Body of pancreas (tissue), 4 donors: ENCODE measurements around the gene UCKL1.

Experiments used
- CTCF ChIP-seq, 7 experiments: fragments of 450-650 bp in 4 of 7; fragments of 200-600 bp in 3 of 7; sonication (generic) in 3 of 7; IDR thresholded peaks; one replicate each; pipeline ENCODE4 v1.5.1; 2016 to 2019; ENCODE audit warnings: antibody characterized with exemption in 7 of 7
- POLR2A ChIP-seq, 3 donors: fragments of 450-650 bp; IDR thresholded peaks; one replicate each; pipeline ENCODE4 v1.6.1; 2016; ENCODE audit warnings: antibody characterized with exemption in 3 of 3, mild to moderate bottlenecking in 2 of 3

DNA sequence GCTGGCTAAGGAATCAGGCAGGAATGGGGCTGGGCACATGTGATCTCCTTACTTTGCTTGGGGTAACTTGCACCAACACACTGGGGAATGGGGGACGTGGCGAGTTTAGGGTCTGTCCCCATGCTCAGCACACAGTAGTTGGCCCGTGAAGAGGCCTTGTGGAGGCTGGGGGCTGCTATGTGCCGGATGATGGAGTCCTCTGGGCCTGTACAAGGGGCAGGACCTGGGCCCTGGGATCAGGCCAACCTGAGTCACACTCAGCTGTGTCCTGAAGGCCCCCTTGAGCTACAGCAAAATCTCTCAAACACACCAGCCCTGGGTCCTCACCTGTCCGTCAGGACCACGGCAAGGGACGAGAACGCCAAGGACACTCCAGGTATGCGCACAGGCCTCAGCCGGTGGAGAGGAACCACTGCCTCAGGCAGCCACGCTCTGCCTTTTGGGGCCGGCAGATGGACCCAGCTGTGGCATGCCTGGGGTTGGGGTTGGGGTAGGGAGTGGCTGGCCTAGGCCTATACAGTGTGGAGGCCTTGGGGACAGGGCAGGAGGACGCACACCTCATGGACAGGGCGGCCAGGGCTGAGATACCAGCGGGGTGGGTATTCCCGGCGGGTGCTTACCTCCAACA lies 11.1 kb downstream of the UCKL1 start:
- TF ChIP-seq CTCF (IDR thresholded peaks at IDR 0.05) (no peak), POLR2A (IDR thresholded peaks at IDR 0.05) (no peak)
